ENCODE measurements around the gene EPS8.

EPS8 gene

DNA sequence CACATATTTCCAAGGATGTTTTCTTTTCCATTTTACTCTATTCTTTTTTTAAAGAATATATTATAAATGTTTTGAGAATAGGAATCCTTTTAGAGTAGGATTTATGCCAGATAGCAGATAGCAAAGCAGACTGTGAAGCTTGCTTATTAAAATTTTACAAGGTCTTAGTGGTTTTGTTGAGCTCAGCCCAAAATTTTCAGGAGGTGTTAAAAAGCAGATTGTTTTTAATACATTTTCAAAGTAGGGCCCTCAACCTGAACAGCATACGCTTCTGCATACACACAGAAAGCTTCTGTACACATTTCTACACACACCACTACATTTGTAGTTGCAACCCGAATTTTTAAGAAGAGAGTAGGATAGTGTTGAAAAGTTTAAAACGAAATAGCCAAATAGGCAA is 151.0 kb downstream of the EPS8 start:
- TF ChIP-seq, protein P1, sequence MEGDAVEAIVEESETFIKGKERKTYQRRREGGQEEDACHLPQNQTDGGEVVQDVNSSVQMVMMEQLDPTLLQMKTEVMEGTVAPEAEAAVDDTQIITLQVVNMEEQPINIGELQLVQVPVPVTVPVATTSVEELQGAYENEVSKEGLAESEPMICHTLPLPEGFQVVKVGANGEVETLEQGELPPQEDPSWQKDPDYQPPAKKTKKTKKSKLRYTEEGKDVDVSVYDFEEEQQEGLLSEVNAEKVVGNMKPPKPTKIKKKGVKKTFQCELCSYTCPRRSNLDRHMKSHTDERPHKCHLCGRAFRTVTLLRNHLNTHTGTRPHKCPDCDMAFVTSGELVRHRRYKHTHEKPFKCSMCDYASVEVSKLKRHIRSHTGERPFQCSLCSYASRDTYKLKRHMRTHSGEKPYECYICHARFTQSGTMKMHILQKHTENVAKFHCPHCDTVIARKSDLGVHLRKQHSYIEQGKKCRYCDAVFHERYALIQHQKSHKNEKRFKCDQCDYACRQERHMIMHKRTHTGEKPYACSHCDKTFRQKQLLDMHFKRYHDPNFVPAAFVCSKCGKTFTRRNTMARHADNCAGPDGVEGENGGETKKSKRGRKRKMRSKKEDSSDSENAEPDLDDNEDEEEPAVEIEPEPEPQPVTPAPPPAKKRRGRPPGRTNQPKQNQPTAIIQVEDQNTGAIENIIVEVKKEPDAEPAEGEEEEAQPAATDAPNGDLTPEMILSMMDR (conservative IDR thresholded peaks at IDR 0.05): no peak
- TF ChIP-seq ZFX (IDR thresholded peaks at IDR 0.05): no peak
- H3K27ac ChIP-seq: no peak overlapping the region

DNA sequence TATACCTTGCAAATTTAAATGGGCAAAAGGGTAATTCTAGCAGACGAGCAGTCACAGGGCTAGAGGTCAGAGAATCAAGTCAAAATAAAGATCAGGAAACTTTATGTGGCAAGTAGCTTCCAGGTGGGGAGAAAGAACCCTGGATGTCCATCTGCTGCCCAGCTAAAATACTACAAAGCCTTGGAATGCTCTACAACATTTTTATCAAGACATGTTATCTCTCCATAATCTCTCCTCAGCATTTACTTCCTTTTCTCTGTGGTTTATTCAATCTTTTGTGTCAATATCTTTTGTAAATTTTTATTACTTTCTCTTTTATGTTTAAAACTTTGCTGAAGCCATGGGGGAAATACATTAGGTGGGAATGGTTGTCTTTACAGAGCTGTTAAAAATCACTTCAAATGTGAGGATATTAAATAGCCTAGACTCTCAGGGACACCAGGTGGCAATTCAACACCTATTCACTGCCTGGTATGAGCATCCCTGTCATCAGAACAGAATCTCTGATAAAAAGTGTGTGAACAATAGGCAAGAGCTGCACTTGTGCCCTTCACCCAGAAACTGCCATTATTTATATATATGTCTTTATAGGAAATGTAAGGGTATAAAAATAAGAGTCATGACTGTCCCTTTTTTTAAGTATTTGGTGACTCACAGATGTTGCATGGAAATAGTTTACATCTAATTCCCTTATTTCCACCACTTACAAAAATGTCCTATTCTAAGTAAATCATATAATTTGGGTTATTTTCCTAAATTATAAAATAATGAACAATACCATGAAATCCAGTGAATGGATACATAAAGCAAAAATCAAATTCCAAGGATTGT is 152.9 kb downstream of the EPS8 start:
- H3K27ac ChIP-seq: no peak overlapping the region
- TF ChIP-seq, protein P1 (conservative IDR thresholded peaks at IDR 0.05): no peak
- no peak for TF ChIP-seq ZFX (IDR thresholded peaks at IDR 0.05)

DNA sequence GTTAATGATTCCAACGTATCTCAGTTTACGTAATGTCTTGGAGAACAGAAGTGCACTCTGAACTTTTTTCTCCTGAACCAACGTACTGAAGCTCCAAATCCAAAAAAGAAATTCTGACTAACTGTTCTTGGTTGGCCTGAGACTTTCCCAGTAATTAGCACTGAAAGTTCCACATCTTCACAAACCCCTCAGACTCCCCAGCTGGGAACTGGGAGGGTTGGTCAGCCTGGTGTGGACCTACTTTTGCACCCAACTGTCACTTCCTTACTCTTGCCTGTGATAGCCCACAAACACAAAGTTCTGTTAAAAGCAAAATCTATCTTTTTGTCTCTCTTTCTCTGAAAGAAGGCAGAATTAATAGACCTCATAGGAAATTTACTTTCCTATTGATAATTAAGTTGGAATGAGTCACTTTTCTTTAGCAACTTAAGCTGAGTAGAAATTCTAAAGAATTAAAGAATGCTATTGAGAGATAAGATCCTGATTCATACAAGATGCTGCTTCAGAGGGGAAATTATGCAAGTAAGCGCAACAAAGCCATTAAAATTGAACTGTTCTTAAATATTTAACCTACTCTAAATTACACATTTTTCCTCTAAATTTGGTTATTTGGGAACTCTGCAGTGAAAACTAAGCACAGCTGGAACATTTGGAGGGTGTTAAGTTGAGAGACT is 155.0 kb downstream of the EPS8 start:
- TF ChIP-seq ZFX (IDR thresholded peaks at IDR 0.05): no peak
- TF ChIP-seq, protein P1 (conservative IDR thresholded peaks at IDR 0.05): no peak
- H3K27ac ChIP-seq: no peak overlapping the region

DNA sequence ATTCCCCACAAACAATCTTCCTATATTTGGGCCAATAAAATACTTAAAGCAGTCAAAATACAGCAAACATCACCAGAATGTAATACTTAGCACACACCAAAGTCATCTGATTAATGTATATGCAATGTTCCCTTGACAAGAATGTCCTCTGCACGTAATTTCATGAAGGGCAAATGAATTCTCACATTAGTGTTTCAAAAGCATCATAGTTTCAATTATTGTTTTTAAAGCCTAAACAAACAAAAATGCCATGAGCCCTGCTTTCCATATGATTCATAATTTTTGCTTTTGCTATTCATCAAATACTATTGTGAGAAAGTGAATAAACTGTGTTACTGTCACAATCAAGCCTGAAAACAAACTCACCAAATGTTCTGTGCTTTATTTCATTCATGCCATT is 156.0 kb downstream of the EPS8 start:
- TF ChIP-seq ZFX (IDR thresholded peaks at IDR 0.05): no peak
- TF ChIP-seq, protein P1 (conservative IDR thresholded peaks at IDR 0.05): no peak
- H3K27ac ChIP-seq: no peak overlapping the region

DNA sequence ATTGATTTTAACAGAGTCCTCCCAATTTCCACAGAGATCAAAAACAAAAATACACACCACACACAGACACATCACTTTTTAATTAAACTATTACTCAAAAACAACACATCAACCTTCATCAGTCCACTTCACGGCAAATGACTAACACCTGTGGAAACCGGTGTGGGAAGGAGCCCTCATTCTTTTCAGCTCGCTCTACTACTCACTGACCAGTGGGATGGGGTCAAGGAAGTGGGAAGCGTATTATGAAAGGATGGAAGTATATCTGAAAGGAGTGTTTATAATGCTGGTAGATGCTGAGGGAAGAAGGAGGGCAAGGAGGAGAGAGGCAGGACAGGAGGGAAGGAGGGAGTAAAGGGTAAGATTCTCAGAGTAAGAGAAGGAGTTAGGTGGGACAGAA is 156.5 kb downstream of the EPS8 start:
- TF ChIP-seq ZFX (IDR thresholded peaks at IDR 0.05): no peak
- TF ChIP-seq, protein P1 (conservative IDR thresholded peaks at IDR 0.05): no peak
- H3K27ac ChIP-seq: no peak overlapping the region

DNA sequence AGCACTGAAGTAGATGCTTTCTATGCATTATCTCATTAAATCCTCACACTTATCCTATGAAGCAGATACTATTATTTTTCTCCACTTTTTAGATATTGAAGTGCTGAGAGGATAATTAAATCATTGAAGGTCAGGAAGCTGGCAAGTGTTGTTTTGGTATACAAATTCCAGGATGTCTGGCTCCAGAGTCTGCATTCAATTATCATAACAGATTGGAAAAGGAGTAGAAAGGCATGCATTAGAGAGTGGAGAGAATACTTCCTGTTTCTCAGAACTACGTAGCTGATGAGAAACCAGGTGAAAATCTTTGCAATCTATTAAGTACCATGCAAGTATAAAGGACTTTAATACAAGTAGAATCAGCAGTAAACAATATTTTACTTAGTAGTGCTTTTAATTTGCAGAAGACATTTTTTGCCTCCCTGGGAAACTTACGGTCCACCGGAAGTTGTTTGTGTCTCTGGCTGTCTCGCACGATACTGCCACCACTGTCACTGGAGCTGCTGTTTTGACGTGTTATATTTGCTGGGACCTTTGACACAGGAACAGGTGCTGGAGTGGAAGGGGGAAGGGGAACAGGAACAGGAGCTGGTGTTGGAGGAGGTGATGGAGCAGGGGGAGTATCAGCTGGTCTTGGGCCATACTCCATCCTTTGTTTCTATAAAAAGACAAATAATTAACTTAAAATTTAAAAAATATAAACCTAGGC is 158.0 kb downstream of the EPS8 start:
- TF ChIP-seq ZFX (IDR thresholded peaks at IDR 0.05): no peak
- TF ChIP-seq, protein P1 (conservative IDR thresholded peaks at IDR 0.05): no peak
- no peak overlapping the region for H3K27ac ChIP-seq

DNA sequence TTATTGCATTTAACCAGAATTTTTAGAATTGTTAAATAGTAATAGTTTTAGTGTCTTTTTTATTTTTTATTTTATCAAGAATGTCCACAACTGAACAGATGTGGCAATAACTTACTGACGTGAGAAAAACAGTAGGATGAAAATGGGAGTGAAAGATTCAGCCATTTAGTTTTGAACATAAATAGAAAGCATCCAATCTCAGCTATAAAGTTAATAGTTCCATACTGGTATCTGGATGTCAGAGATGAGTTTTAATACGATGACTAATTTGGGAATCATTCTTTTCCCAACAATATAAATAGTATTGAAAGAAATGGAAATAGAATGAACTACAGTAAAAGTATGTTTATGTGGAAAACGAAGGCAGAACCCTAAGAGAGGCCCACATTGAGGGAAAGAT is 159.4 kb downstream of the EPS8 start:
- TF ChIP-seq, protein P1 (conservative IDR thresholded peaks at IDR 0.05): no peak
- TF ChIP-seq ZFX (IDR thresholded peaks at IDR 0.05): no peak
- no peak overlapping the region for H3K27ac ChIP-seq

Measured in C4-2B (cell line).